ENCODE data around the gene HIVEP3.

HIVEP3 gene

GRCh38 chr1:41735631-41736260 lies 183.0 kb downstream of the HIVEP3 start:
- in situ Hi-C loops (cut with MboI; ENCODE audit: low sequenced_read_pairs), result no loop called here

- in situ Hi-C loops (cut with MboI; ENCODE audit: low sequenced_read_pairs), result no loop called here
Measured at GRCh38 chr1:41735139-41735538, 183.6 kb downstream of the HIVEP3 start.

- in situ Hi-C loops (cut with MboI; ENCODE audit: low sequenced_read_pairs), result no loop called here
Measured at GRCh38 chr1:41734201-41734970, 184.3 kb downstream of the HIVEP3 start.

GRCh38 chr1:41733725-41734124 lies 185.0 kb downstream of the HIVEP3 start:
- in situ Hi-C loops (cut with MboI; ENCODE audit: low sequenced_read_pairs), result no loop called here

DNA sequence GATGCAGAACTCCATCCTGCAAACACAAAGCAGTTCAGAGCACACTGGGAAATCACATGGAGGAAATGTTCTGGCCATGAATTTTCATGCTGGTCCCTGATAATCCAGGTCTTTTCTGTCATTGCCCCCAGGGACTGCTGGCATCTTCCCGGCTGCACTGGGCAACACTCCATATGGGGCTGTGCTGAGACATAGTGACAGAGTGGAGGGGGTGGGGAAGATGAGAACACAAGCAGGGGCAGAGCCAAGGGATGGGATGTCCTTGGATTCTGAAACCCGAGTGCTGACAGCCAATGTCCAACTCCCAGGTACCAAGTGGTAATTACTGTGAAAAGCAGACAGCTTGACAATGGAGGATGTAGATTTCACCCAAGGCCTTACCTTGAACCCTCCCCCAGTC lies 185.7 kb downstream of the HIVEP3 start:
- in situ Hi-C loops (cut with MboI; ENCODE audit: low sequenced_read_pairs), result no loop called here

DNA sequence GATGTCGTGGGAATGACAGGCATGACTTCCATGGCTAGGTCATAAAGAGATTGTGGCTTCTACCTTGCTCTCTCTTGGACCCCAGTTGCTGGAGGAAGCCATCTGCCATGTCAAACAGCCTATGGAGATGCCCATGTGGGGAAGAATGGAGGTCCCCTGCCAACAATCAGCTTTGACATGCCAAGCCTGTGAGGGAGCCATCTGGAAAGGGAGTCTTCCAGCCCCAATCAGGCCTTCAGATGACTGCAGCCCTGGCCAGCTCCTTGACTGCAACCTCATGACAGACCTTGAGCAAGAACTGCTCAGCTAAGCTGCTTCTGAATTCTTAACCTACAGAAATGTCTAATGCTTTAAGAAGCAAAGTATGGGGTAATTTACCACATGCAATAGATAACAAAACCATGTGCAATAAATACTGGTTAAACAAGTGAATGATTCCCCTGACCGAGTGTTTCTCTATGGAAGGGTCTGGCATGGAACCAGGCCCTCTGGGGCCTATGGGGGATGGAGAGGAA lies 187.1 kb downstream of the HIVEP3 start:
- in situ Hi-C loops (cut with MboI; ENCODE audit: low sequenced_read_pairs), result no loop called here

DNA sequence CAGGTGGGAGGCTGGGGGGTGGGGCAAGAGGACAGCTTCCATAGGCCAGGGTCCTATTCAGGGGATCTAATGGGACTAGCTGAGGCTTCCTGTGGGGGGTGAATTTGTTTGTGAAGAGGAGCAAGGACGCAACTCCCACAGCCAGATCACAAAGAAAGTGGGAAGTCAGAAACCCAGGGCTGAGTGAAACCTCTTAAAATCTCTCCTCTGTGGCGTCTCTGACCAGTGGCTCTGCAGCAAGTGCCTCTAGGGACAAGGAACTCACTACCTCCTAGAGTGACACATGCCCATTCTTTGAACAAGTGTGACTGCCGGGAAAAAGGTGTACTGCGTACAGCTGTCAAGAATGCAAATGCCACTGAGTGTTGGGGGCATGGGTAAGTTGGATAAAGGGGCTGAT lies 187.9 kb downstream of the HIVEP3 start:
- in situ Hi-C loops (cut with MboI; ENCODE audit: low sequenced_read_pairs), result no loop called here

- in situ Hi-C loops (cut with MboI; ENCODE audit: low sequenced_read_pairs), result no loop called here
Measured at GRCh38 chr1:41728403-41729202, 190.1 kb downstream of the HIVEP3 start.

GRCh38 chr1:41727749-41728115 lies 191.0 kb downstream of the HIVEP3 start:
- in situ Hi-C loops (cut with MboI; ENCODE audit: low sequenced_read_pairs), result no loop called here

- in situ Hi-C loops (cut with MboI; ENCODE audit: low sequenced_read_pairs), result no loop called here
Measured at GRCh38 chr1:41726899-41727748, 191.6 kb downstream of the HIVEP3 start.

DNA sequence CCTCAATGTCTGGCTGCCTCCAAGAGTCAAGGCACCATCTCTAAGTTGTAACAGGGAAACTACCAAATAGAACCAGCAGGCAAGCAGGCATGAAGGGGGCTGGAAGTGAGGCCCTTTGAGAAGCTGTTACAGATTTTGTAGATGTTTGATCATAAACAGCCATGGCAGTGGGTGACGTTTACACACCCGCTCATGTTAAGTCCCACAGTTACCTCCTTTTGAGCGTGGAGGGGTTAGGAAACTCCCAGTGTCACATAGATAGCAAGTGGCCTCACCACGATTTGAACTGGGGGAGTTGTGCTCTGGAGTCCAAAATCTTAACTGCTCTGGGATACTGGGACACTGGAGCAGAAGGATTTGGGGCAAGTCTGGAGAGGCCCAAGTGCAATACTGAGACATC lies 192.4 kb downstream of the HIVEP3 start:
- in situ Hi-C loops (cut with MboI; ENCODE audit: low sequenced_read_pairs), result no loop called here

DNA sequence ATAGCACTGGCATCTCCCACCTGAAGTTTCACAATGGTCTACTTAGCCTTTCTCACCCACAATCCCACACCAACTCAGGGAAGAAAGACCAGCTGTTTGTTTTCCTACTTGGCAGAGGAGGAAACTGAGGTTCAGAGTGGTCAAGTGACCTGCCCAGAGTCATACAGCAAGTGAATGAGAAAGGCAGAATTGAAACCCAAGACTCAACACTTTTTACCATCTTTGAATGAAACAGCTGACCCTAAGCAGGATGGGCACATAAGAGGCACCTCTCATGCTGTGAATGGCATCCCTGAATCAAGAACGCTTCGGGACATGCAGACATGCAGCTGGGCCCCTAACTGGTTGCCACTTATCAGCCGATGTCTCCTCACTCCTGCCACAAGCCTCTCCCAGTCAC lies 193.8 kb downstream of the HIVEP3 start:
- in situ Hi-C loops (cut with MboI; ENCODE audit: low sequenced_read_pairs), result no loop called here

DNA sequence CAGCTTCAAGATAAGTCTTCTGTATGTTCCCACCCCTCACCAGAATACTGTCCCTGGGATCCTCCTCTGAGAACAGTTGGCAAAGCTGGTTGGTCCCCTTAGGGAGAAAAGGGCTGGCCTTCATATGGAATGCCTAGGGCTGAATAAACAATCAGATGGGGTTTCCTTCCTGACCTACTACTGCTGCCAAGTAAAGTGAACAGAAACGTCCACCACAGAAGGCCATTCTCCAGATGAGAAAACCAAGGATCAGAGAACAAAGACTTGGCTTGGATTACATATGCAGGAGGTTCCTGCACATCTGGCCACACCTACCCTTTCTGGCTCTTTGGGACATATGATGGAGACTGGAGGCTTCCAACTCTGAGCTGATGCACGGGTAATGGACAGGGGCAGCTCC lies 194.5 kb downstream of the HIVEP3 start:
- in situ Hi-C loops (cut with MboI; ENCODE audit: low sequenced_read_pairs), result no loop called here

DNA sequence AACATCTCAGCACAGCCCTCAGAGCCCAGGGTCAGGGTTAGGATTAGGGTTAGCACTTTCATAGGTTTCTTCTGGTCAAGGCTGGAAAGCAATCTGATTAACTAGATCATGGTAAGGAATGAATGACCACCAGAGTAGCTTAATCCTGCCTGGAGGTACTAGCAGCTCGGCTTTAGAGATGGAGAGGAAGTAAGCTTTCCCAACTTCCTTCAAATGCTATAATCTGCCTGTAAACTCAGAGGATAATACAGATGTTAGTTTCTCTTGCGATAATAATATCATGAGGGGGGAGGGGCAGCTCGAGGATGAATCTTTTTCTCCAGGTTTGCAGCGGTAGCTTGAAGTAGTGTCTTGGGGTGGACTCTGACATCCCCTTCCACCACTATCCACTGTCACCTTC lies 194.9 kb downstream of the HIVEP3 start:
- in situ Hi-C loops (cut with MboI; ENCODE audit: low sequenced_read_pairs), result no loop called here

GRCh38 chr1:41722184-41722583 lies 196.5 kb downstream of the HIVEP3 start:
- in situ Hi-C loops (cut with MboI; ENCODE audit: low sequenced_read_pairs), result no loop called here

- in situ Hi-C loops (cut with MboI; ENCODE audit: low sequenced_read_pairs), result no loop called here
Measured at GRCh38 chr1:41720861-41721410, 197.8 kb downstream of the HIVEP3 start.

DNA sequence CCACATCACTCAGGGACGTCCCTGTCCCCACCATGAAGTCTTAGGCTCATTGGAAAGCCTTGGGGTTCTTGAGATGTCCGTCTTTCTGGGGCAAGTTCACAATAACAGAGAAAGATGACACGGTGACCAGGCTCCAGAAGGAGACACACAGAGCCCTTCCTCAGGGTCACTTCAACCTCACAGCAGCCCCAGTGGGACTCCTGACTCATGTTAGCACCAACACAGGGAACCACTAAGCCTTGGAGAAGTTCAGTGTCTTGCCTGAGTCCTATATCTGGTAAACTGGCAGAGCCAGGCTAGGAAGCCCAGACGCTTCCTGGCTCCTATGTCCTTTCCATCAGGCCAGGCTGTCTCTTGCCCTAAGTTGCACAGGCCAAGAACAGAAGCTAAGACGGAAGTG lies 199.1 kb downstream of the HIVEP3 start:
- in situ Hi-C loops (cut with MboI; ENCODE audit: low sequenced_read_pairs), result no loop called here

GRCh38 chr1:41719128-41719527 lies 199.6 kb downstream of the HIVEP3 start:
- in situ Hi-C loops (cut with MboI; ENCODE audit: low sequenced_read_pairs), result no loop called here

GRCh38 chr1:41718497-41718896 lies 200.2 kb downstream of the HIVEP3 start:
- in situ Hi-C loops (cut with MboI; ENCODE audit: low sequenced_read_pairs), result no loop called here

All from HL-60/S4 treated with phorbol 12-myristate 13-acetate at 8.2 ng/mL for 4 days and 3 days (cell line).